ENCODE data around the gene TMEM62. TPM values are rescaled to one million over a fixed set of nuclear protein-coding genes. Genes with fewer than 3 reads are reported as not detected.
"Not testable (repeated sequence)": the region's sequence is repeated elsewhere in the genome, so short reads cannot be mapped to it uniquely, and the experiment has no call there.

TMEM62 gene
- total RNA-seq, 2 experiments from 2014 or later: 15.3 to 18.5 TPM

DNA sequence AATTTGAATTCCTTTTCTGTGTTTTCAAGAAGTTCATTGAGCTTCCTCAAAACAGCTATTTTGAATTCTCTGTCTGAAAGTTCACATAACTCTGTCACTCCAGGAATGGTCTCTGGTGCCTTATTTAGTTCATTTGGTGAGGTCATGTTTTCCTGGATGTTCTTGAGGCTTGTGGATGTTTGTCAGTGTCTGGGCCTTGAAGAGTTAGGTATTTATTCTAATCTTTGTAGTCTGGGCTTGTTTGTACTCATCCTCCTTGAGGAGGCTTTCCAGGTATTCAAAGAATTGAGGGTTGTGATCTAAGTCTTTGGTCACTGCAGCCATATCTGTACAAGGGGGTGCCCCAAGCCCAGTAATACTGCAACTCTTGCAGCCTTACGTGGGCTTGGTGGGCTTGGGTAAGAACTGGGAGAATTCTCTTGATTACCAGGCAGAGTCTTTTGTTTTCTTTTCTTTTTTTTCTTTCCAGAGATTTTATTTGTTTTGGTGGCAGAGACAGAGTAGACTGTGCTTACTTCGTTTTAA is 32.5 kb downstream of the TMEM62 start:
- H3K36me3 Mint-ChIP-seq (ENCODE audit: low read depth): peaks cover 36% of the 10 kb centered on the region
- POLR2A ChIA-PET: no interaction called here
- no peak for DNase-seq
- no peaks in the 10 kb centered on the region for H3K27me3 Mint-ChIP-seq
- H3K9me3 Mint-ChIP-seq: no peaks in the 10 kb centered on the region
- no peak overlapping the region for H3K27ac Mint-ChIP-seq
- peaks cover 8% of the 10 kb centered on the region for H3K4me1 Mint-ChIP-seq
- CTCF ChIA-PET: no interaction called here
- no peak overlapping the region for H3K4me3 Mint-ChIP-seq

DNA sequence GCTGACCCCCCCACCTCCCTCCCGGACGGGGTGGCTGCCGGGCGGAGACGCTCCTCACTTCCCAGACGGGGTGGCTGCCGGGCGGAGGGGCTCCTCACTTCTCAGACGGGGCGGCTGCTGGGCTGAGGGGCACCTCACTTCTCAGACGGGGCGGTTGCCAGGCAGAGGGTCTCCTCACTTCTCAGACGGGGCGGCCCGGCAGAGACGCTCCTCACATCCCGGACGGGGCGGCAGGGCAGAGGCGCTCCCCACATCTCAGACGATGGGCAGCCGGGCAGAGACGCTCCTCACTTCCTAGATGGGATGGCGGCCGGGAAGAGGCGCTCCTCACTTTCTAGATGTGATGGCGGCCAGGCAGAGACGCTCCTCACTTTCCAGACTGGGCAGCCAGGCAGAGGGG is 33.9 kb downstream of the TMEM62 start:
- POLR2A ChIA-PET, DNase-seq, CTCF ChIA-PET, H3K9me3 Mint-ChIP-seq, H3K27me3 Mint-ChIP-seq, H3K4me1 Mint-ChIP-seq, H3K27ac Mint-ChIP-seq, H3K4me3 Mint-ChIP-seq: not testable (repeated sequence)
- peaks cover 40% of the 10 kb centered on the region for H3K36me3 Mint-ChIP-seq (ENCODE audit: low read depth)

DNA sequence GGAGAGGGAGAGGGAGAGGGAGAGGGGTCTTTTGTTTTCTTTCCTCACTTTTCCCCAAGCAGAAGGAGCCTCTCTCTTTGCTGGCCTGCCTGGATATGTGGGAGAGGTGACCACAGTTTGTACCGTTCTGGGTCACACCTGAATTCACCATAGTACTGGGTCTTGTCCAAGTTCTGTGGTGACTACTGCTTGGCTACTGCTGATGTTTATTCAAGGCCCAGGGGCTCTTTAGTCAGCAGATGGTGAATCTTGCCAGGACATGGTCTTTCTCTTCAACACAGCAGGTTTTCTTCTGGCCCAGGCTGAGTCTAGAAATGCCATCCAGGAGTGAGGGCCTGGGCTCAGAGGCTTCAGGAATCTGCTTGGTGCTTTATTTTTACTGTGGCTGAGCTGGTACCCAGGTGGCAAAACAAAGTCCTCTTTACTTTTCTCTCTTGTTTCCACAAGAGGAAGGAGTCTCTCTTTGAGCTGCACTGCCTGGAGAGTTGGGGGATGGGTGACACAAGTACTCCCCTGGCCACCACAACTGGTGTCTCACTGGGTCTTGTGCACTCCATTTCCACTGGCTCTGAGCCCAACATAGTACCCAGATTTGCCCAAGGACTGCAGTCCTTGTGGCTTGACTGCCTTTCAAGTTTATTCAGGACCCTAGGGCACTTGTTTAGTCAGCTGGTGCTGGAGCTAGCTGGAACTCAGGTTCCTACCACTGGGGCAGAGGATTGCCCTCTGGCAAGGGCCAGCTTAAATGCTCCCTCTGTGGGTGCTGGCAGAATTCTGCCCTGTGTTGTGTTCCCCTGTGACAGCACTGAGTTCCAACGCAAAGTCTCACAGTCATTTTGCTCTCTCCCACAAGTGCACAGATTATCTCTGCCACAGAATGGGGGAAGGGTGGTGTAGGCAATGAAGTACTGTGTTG is 35.1 kb downstream of the TMEM62 start:
- Mint-ChIP-seq H3K27me3 (no peaks in the 10 kb centered on the region), H3K4me1 (peaks cover 8% of the 10 kb centered on the region), H3K9me3 (peaks cover 3% of the 10 kb centered on the region), H3K36me3 (ENCODE audit: low read depth) (peaks cover 46% of the 10 kb centered on the region), H3K4me3 (no peak overlapping the region), H3K27ac (no peak overlapping the region)
- no peak for DNase-seq
- POLR2A ChIA-PET: no interaction called here
- CTCF ChIA-PET: interaction anchor here (1.0 kb wide), 1 partner anchor 16 kb away, joined by 3 read pairs; no protein-coding TSS in a partner anchor

DNA sequence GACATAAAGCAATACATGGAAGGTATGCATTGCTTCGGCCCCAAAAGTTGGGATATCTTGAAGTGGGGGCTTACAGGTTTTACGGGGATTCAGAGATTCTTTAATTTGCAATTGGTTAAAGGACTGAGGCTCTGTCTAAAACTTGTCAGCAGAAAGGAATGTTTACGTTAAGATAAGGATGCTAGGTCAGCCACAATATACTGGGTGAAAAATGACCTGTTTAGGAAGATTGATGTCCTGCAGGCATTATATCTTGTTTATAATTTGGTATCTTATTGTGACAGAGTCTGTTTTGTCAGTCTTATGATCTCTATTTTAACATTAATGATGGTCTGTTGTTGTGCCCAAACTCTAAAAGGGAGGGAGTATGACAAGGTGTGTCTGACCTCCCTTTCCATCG is 36.5 kb downstream of the TMEM62 start:
- CTCF ChIA-PET: no interaction called here

DNA sequence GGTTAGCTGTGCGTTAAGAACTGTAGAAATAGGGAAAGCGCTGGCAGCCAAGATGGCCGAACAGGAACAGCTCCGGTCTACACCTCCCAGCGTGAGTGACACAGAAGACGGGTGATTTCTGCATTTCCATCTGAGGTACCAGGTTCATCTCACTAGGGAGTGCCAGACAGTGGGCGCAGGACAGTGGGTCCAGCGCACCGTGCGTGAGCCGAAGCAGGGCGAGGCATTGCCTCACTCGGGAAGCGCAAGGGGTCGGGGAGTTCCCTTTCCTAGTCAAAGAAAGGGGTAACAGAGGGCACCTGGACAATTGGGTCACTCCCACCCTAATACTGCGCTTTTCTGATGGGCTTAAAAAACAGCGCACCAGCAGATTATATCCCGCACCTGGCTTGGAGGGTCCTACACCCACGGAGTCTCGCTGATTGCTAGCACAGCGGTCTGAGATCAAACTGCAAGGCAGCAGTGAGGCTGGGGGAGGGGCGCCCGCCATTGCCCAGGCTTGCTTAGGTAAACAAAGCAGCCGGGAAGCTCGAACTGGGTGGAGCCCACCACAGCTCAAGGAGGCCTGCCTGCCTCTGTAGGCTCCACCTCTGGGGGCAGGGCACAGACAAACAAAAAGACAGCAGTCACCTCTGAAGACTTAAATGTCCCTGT is 42.4 kb downstream of the TMEM62 start:
- H3K27me3 Mint-ChIP-seq, H3K9me3 Mint-ChIP-seq, DNase-seq, H3K4me1 Mint-ChIP-seq, CTCF ChIA-PET, H3K4me3 Mint-ChIP-seq, POLR2A ChIA-PET, H3K27ac Mint-ChIP-seq: not testable (repeated sequence)
- H3K36me3 Mint-ChIP-seq (ENCODE audit: low read depth): peaks cover 44% of the 10 kb centered on the region

More for the DNA sequence above, 36.5 kb downstream of the TMEM62 start:
- H3K27ac Mint-ChIP-seq: no peak overlapping the region
- no peak overlapping the region for H3K4me3 Mint-ChIP-seq
- H3K27me3 Mint-ChIP-seq: no peaks in the 10 kb centered on the region
- POLR2A ChIA-PET: no interaction called here
- peaks cover 54% of the 10 kb centered on the region for H3K36me3 Mint-ChIP-seq (ENCODE audit: low read depth)
- no peak for DNase-seq
- peaks cover 8% of the 10 kb centered on the region for H3K4me1 Mint-ChIP-seq
- peaks cover 3% of the 10 kb centered on the region for H3K9me3 Mint-ChIP-seq

DNA sequence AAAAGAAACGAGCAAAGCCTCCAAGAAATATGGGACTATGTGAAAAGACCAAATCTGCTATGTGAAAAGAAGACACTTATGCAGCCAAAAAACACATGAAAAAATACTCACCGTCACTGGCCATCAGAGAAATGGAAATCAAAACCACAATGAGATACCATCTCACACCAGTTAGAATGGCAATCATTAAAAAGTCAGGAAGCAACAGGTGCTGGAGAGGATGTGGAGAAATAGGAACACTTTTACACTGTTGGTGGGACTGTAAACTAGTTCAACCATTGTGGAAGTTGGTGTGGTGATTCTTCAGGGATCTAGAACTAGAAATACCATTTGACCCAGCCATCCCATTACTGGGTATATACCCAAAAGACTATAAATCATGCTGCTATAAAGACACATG is 43.8 kb downstream of the TMEM62 start:
- H3K9me3 Mint-ChIP-seq, DNase-seq, H3K4me3 Mint-ChIP-seq, H3K27ac Mint-ChIP-seq, H3K4me1 Mint-ChIP-seq, H3K27me3 Mint-ChIP-seq, POLR2A ChIA-PET, CTCF ChIA-PET: not testable (repeated sequence)
- peaks cover 45% of the 10 kb centered on the region for H3K36me3 Mint-ChIP-seq (ENCODE audit: low read depth)

DNA sequence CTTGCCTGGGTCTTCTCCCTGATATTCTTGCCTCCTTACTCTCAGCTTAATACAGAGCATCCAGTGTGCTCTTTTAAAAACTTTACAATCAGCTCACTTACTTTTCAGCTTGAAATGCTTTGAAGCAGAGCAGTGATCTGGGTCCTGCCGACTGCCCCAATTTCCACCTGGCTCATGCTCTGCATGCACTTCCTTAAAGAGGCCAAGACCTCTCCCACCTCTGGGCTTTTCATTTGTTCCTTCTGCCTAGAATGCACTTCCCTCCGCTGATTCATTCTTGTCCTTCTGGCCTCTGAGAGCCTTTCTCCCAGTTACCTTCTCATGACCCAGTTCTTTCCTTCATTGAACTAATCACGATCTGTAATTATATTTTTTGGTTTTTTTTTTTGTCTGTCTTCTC is 49.9 kb downstream of the TMEM62 start:
- POLR2A ChIA-PET: no interaction called here
- no peak overlapping the region for H3K4me3 Mint-ChIP-seq
- peaks cover 24% of the 10 kb centered on the region for H3K4me1 Mint-ChIP-seq
- peaks cover 21% of the 10 kb centered on the region for H3K36me3 Mint-ChIP-seq (ENCODE audit: low read depth)
- DNase-seq: no peak
- no peaks in the 10 kb centered on the region for H3K27me3 Mint-ChIP-seq
- H3K27ac Mint-ChIP-seq: peak overlapping the region; percentile 10
- CTCF ChIA-PET: interaction anchor here (0.6 to 1.4 kb wide), 2 partner anchors 9 to 1020 kb away, joined by 3 to 4 read pairs; no protein-coding TSS in a partner anchor
- no peaks in the 10 kb centered on the region for H3K9me3 Mint-ChIP-seq

DNA sequence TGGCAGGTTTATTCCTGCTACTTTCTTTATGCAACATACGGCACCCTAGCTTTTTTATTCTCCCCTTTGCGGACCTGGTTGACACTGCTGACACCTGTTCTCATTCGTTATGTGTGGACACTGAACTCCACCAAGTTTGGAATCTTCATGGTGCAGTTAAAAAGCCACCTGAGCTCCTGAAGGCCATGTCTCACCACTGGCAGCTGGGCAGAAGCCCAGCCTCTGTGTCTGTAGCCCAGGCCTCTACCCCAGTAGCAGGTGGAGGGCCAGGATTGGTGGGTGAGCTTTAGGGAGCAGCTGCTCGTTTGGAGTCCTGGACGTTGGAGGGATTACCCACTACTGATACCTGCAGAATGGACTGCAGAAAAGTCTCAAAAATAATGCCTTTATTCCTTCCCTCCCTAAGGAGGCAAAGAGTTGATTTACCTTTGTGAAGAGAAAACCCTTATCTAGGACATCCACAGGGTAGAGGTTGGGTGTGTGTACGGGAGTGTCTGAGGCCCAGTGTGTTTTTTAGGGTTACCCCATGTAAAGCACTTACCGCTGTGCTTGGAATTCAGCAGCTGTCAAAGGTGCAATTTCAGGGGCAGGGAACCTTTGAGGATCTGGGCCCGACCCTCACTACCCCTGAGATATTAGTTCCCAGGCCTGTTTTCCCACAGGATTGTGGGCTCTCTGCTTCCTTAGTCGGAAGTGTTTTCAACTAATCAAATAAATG is 51.2 kb downstream of the TMEM62 start:
- ChIA-PET CTCF (interaction anchor here (0.9 kb wide), 1 partner anchor 16 kb away, joined by 3 read pairs; no protein-coding TSS in a partner anchor), POLR2A (no interaction called here)
- Mint-ChIP-seq H3K27ac (peak overlapping the region; percentile 96), H3K9me3 (no peaks in the 10 kb centered on the region), H3K4me1 (peaks cover 33% of the 10 kb centered on the region), H3K27me3 (no peaks in the 10 kb centered on the region), H3K4me3 (peak overlapping the region; percentile 96), H3K36me3 (ENCODE audit: low read depth) (peaks cover 27% of the 10 kb centered on the region)
- DNase-seq: no peak

DNA sequence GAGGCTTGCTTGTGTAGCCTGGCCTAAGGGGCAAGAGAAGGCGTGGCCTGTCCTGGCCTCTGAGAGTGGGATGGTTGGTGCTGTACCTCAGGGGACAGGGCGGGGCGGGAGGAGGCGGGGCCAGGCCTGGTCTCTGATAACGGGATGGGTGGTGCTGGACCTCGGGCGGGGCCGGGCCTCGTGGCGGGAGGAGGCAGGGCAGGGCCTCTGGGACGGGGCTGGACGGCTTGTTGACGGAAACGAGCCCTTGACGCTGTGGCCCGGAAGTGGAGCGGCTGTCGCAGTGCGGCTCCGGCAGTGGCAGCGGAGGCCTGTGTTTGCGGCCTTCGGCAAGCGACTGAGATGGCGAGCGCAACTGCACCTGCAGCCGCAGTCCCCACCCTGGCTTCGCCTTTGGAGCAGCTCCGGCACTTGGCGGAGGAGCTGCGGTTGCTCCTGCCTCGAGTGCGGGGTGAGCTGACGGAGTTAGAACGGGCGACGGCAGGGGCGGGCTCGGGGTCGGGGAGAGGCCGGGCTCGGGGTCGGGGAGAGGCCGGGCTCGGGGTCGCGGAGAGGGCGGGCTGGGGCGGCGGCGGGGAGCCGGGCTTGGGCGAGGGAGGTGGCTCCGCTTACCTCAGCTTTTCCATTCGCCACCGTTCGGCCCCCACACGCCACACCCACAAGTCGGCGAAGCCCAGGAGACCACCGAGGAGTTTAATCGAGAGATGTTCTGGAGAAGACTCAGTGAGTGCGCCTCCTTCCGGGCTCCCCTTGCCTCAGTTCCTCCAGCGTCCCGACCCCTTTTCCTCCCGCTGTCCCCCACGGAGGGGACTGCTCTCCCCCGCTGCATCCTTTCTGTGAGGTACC is 52.0 kb downstream of the TMEM62 start, which contains the start of gene CCNDBP1:
Gene CCNDBP1, plus strand, starts transcription at position 247 of the 846 bp plus-strand sequence. Its CDS starts 96 bp downstream, at position 343.
- ChIA-PET CTCF (interaction anchor here (0.6 kb wide), 1 partner anchor 186 kb away, joined by 3 read pairs; the partner anchor contains the start of genes TUBGCP4 and ZSCAN29), POLR2A (interaction anchor here (0.5 kb wide), 1 partner anchor 56 kb away, joined by 3 read pairs; no protein-coding TSS in a partner anchor)
- H3K36me3 Mint-ChIP-seq (ENCODE audit: low read depth): peaks cover 29% of the 10 kb centered on the region
- no peaks in the 10 kb centered on the region for H3K9me3 Mint-ChIP-seq
- H3K4me3 Mint-ChIP-seq: peak within 1 kb of the TSS; percentile 96
- no peaks in the 10 kb centered on the region for H3K27me3 Mint-ChIP-seq
- H3K4me1 Mint-ChIP-seq: peaks cover 35% of the 10 kb centered on the region
- H3K27ac Mint-ChIP-seq: peak within 1 kb of the TSS; percentile 96
- DNase-seq: peak; percentile 90

DNA sequence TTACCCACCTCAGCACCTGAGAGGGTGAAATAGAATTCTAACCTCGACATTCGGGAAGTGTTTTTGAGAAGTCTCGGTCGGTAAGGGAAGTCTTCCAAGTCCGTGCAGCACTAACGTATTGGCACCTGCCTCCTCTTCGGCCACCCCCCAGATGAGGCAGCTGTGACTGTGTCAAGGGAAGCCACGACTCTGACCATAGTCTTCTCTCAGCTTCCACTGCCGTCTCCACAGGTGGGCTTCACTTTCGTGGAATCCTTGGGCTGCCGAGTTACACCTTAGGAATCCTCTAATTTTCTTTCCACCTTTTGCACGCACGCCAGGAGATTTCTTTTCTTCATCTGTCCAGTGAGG is 52.6 kb downstream of the TMEM62 start:
- ChIA-PET CTCF (interaction anchor here (0.6 to 1.1 kb wide), 2 partner anchors 40 to 185 kb away, joined by 3 read pairs; partner anchors contain the start of genes TUBGCP4 and ZSCAN29), POLR2A (interaction anchor here (0.5 kb wide), 1 partner anchor 56 kb away, joined by 3 read pairs; no protein-coding TSS in a partner anchor)
- H3K36me3 Mint-ChIP-seq (ENCODE audit: low read depth): peaks cover 35% of the 10 kb centered on the region
- no peaks in the 10 kb centered on the region for H3K9me3 Mint-ChIP-seq
- H3K4me3 Mint-ChIP-seq: peak overlapping the region; percentile 96
- peaks cover 35% of the 10 kb centered on the region for H3K4me1 Mint-ChIP-seq
- peak; percentile 17 for DNase-seq
- no peaks in the 10 kb centered on the region for H3K27me3 Mint-ChIP-seq
- H3K27ac Mint-ChIP-seq: peak overlapping the region; percentile 96

DNA sequence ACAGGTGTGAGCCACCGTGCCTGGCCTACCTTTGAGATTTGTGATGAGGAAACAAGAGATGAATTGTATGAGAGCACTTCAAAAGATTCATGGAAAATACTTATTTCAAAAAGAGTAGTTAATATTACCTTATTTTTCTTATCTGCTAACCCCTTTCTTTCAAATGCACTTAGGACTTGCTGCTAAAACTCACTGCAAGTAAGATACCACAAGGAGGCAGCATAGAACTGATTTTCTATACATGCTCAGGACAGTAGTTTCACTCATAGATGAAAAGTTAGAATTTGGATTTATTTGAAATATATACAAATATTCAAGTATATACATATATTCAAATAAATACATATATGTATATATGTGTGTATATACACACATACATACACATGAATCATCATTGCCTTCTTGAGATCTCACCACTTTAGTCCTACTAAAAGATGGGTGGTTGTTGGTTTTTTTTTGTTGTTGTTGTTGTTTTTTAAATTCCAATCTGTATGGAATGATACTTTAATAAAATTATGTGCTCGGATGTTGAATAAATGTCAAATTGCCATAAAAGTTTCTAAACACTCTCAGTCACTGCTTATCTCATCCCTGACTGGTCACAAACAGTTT is 54.3 kb downstream of the TMEM62 start:
- peaks cover 39% of the 10 kb centered on the region for H3K36me3 Mint-ChIP-seq (ENCODE audit: low read depth)
- peak overlapping the region; percentile 96 for H3K4me3 Mint-ChIP-seq
- H3K4me1 Mint-ChIP-seq: peaks cover 35% of the 10 kb centered on the region
- H3K9me3 Mint-ChIP-seq: no peaks in the 10 kb centered on the region
- POLR2A ChIA-PET: no interaction called here
- peak; percentile 36 for DNase-seq
- no peaks in the 10 kb centered on the region for H3K27me3 Mint-ChIP-seq
- CTCF ChIA-PET: no interaction called here
- H3K27ac Mint-ChIP-seq: peak overlapping the region; percentile 61
